NCI-H748 (cell line): ENCODE measurements around the gene SLC22A2.

Experiments
- DNase-seq: peaks from one replicate; lab custom pipeline; 2025; ENCODE audit not compliant: unreplicated experiment; lab: John Stamatoyannopoulos, UW

Gene SLC22A2

DNA sequence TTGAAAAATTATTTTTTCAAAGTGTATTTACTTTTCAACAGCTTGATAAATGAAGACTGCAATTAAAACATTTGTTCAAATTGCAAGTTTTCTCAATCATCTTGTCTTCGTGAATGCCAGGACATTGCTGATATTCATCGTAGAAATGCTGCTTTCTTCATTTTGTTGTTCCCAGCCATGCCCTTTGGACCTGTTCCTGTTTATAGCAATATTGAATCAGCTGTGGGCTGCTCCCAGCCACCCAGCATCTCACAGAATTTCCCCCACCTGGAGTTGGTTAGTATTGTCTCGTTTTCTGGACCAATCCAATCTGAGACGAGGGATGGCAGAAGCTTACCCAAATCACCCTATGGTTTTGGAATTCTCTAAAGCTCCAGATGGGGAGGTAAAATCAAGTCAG lies 40.8 kb downstream of the SLC22A2 start:
- no peak for DNase-seq

- DNase-seq, result no peak
Measured at GRCh38 chr6:160217073-160217472, 41.5 kb downstream of the SLC22A2 start.

- no peak for DNase-seq
Measured at GRCh38 chr6:160215232-160215631, 43.4 kb downstream of the SLC22A2 start.

DNA sequence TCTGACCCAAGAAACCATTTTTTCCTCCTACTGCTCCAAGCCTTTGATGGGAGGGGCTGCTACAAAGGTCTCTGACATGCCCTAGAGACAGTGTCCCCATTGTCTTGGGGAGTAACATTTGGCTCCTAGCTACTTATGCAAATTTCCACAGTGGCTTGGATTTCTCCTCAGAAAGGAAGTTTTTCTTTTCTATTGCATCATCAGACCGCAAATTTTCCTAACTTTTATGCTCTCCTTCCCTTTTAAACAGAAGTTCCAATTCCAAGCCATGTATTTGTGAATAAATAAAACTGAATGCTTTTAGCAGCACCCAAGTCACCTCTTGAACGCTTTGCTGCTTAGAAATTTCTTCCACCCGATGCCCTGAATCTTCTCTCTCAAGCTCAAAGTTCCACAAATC lies 51.0 kb downstream of the SLC22A2 start:
- DNase-seq, result no peak

DNA sequence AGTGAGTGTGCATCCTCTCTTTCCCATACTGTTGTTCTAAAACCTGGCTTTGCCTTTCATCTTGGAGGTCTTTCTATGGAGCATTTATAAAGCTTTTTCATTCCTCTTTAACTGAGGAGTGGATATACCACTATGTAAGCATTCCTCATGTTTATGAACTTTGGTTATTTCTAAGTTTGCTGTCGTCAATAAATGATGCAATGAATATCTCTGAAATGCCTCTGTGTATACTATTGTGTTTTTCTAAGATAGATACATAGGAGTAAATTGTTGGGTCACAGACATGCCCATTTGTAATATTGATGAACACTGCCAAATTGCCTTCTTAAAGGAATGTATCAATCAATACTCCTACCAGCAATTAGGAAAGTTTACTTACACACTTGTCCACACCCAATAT lies 53.9 kb downstream of the SLC22A2 start:
- no peak for DNase-seq

DNA sequence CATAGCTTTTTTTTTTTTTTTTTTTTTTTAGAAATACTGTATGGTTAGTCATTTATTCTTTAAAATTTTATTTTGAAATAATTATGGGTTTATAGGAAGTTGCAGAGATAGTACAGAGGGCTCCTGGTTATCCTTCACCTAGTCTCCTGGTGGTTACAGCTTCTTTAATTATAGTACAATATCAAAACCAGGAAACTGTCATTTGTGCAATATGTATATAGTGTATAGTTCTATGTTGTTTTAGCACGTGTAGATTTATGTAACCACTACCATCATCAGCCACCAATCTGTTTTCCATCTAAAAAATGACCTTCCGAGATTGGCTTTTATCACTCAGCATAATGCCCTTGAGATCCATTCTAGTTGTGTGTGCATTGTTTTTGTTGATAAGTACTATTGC lies 54.7 kb downstream of the SLC22A2 start:
- DNase-seq, result no peak

DNA sequence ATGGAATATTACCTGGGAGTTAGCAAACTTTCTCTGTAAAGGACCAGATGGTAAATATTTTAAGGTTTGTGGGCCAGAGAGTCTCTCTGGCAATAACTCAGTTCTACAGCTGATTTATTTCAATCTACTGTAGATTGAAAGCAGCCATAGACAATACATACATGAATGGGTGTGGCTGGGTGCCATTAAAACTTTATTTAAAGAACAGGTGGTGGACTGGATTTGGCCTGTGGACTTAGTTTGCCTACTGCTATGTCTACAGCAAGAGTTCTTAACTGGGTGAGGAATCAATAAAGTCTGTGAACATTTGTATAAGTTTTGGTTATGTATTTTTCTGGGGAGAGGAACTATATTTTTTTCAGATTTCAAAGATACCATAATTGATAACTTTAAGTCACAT lies 55.1 kb downstream of the SLC22A2 start:
- no peak for DNase-seq

DNA sequence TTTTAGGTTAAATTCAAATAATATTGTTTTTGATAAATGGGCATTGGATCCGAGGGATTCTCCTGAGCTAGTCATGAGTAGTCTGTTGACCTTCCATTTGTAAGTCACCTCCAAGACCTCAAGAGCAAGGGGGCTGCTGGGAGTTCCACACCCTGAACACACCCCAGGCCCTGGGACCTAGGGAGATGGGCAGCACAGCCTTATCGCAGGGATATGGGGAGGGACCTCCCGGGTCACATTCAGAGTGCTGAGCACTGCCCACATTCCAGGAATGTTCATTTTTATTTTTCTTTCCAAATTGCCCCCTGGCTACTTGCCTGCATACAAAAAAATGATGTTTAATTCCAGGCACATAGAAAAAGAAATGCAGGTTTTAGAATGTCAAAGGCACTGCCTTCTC lies 55.5 kb downstream of the SLC22A2 start:
- no peak for DNase-seq

DNA sequence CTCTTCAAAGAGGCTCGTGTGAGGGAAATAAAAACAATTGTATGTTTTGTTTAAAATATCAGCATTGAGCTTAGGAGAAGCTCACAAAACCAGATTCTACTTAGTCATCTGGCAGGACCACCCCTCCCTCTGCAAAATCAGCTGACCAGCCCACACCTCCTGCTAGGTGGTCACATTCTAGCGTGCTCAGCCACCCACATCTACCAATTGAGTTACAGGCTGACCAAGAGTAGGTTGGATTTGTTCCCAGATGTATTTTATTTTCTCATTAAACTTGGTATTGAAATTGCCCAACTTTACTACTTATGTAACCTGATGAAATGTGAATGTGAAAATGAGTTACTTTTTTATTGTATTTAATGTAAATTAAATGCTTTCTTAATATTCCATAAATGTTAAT lies 56.2 kb downstream of the SLC22A2 start:
- DNase-seq, result no peak

GRCh38 chr6:160201061-160201460 lies 57.6 kb downstream of the SLC22A2 start:
- no peak for DNase-seq

DNA sequence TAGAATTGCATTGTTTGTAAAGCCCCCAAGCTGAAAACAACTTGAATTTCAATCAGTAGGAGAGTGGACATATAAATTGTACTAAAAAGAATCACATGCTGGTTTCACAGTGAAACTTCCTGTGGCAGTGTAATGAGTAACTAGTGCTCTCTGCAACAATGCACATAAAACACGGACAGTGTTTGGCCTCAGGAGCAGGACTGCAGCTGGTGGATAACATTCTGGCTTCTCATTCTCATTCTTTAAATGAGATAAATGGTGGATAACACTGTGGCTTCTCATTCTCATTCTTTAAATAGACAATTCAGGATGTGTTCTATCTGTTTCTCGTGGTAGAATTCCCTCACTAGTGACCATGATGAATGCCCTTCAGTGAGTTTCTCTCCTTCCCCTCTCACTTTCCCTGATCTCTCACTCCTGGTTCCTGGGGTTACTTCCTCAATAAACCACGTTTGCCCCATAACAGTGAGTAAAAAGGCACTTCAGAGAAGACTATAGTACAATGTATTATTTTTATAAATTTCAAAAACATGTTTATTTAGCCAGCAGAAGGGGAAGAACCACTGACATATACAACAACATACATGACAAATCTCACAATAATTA lies 59.9 kb downstream of the SLC22A2 start:
- no peak for DNase-seq

GRCh38 chr6:160197662-160198061 lies 61.0 kb downstream of the SLC22A2 start:
- no peak for DNase-seq

GRCh38 chr6:160194808-160195207 lies 63.8 kb downstream of the SLC22A2 start:
- no peak for DNase-seq

GRCh38 chr6:160192840-160193239 lies 65.8 kb downstream of the SLC22A2 start:
- DNase-seq, result no peak

DNA sequence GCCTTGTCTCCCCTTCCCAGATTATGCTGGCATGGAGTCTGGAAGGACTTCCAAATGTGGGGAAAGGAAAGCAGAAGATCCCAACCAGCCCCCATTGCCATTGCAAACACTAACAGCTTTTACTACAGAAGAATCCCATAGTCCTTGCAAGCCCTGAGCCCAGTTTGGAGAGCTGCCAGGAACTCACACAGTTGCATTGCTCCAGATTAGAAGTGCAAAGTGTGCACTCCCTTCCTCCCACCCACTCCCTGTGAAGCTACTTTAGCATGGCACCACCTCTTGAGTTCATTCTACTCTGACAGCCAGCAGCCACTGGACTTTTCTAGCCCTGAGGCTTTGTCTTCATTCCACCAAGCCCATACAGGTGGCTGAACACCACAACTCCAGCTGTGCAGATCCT lies 67.6 kb downstream of the SLC22A2 start:
- DNase-seq, result no peak

- no peak for DNase-seq
Measured at GRCh38 chr6:160190081-160190480, 68.5 kb downstream of the SLC22A2 start.

DNA sequence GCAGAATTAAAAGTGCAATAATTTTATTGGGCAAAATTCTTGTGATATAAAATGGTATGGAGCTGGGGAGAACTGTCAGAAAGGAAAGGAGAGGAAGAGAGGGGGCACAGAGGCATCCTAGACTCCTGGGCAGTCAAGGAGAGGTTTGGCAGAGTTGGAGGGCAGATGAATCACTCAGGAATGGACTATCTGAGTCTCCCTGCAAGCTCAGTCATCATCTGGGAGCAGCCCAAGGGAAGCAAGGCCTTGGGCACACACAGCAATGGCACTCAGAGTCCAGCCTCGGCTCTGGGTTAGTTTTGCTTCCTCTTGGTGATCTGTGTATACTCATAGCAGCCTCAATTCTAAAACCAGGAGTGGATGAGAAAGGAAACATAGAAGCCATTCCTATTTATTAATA lies 69.8 kb downstream of the SLC22A2 start:
- DNase-seq, result no peak

DNA sequence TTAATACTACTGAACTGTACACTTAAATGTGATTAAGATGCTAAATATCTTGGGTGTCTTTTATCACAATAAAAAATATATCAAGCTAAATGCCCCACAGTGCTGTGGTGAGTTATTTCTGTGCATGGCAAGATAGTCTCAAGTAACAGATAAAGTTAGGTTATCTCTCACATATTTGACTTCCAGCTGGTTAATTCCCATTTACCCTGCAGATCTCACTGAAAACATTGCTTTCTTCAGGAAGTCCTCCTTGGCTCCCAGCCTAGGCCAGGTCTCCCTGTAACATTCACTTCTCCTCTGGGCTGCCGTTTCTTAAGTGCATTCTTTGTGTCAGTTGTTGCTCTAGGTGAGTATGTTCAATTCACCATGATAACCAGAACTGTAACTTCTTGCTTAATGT lies 77.9 kb downstream of the SLC22A2 start:
- no peak for DNase-seq

DNA sequence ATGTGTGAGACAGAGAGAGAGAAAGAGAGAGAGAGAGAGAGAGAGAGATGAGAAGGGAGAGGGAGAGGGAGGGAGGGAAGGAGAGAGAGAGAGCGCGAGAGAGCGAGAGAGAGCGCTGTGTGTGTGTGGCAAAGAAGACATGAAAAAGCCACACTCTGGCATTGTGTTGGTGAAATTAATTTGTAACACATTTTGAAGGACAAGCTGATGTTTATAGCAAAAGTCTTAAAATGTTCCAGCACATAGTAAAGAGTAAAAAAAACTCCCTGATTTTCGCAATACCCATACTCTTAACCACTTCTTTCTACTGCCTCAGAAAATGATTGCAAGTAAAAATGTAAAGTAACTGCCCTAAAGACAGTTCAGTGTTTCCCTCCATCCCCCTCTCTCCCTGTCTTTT lies 80.3 kb downstream of the SLC22A2 start:
- no peak for DNase-seq

- no peak for DNase-seq
Measured at GRCh38 chr6:160177220-160177619, 81.4 kb downstream of the SLC22A2 start.

DNA sequence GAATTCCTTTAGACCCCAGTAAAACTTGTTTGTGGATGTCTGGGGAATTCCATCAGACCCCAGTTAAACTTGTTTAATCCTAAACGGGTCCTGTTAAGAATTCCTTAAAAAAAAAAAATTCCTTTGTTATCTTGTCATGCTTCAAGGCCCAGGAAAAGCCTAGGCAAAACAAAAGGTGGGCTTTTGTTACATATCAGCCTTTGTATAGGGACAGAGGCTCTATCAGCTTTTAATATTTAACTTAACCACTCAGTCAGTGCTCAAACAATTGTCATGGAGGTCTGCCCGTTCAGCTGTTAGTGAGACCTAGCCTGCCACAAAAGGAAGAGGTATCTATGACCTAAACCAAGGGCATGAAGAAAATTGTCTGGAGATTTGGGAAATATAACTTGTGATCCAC lies 83.9 kb downstream of the SLC22A2 start:
- no peak for DNase-seq

DNA sequence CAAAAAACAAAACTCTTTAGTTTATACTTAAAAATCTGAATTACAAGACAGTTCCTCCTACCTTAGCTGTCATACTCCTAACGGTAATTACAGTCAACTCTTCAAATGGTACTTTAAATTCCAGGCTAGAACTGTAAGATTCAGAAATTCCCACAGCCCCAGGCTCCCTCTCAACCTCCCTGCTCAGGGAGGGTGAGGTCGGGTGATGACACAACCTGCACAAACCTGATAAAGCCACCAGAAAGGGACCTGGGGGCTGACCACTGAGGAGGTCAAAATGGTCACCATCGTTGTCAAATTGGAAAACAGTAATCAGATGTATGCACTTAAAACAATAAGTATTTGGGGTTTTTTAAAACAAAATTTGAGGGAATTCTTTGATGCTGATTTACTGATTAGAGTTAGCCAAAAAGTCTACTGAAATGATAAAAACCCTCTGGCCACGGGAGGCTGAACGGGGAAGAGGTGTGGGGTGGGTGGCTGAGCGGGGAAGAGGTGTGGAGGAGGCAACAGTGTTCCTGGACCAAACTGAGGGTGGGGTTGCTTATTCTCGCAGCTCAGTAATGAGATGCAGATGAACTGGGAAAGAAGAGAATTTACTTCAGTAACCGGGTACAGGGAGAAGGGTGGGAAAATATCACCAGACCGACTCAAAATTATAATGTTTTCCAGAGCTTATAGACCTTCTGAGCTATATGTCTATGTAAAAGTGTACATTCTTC lies 84.7 kb downstream of the SLC22A2 start:
- DNase-seq, result no peak

DNA sequence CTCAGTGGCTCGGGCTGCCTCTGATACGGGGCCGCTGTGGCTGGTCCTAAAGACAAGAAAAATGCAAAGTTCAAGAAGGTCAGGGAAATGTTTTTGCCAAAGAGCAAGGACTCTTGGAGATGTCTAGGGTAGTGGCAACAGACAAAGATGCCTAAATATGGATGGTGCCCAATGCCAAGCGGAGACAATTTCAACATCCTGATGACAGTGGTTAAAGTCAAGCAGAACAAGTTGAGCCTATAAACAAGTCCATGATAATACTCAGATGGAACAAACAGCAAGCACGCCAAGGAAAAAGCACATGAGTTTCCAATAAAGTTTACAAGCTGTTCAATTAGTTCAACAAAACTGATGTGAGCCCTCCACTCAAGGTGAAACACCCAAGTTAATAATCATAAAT lies 85.9 kb downstream of the SLC22A2 start:
- DNase-seq, result no peak
